ENCODE results near the gene EDN1.

EDN1 gene

DNA sequence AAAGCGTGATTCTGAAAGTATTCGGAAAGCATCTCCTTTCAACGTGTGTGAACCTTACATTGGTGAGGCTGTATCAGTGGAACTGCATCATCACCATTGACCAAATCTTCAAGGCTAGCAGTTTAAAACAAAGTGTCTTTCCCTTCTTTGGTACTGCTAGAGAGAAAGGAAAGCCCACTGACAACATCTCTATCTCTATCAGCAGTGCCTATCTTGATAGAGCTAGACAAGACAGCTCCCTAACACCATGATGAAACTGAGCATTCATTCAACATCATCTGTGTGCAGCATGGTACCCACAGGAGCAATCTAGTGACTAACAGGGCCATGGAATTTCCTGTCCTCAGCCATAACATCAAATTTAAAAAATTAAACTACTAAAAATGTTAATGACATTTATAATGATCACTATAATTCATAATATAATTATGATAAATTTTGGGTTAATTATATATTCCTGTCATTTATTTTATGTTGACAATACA, 31.5 kb upstream of the EDN1 start:
- H3K9ac ChIP-seq (ENCODE audit: low read length) = no peak overlapping the region
- no peaks in the 10 kb centered on the region for H3K4me1 ChIP-seq (ENCODE audit: control insufficient read depth, insufficient read depth, low read length)
- H3K9me3 ChIP-seq (ENCODE audit: control insufficient read depth, insufficient read depth, low read depth, low read length) = no peaks in the 10 kb centered on the region
- no peaks in the 10 kb centered on the region for H3K27me3 ChIP-seq (ENCODE audit: control insufficient read depth, insufficient read depth, low read length)
- no peak overlapping the region for H3K4me3 ChIP-seq (ENCODE audit: low read depth, low read length)
- H3K36me3 ChIP-seq (ENCODE audit: control insufficient read depth, insufficient read depth, low read length) = no peaks in the 10 kb centered on the region
- H3K27ac ChIP-seq (ENCODE audit: low read depth, low read length) = no peak overlapping the region

- Histone ChIP-seq H3K9me3 (ENCODE audit: control insufficient read depth, insufficient read depth, low read depth, low read length) (no peaks in the 10 kb centered on the region), H3K27ac (ENCODE audit: low read depth, low read length) (no peak overlapping the region), H3K4me3 (ENCODE audit: low read depth, low read length) (no peak overlapping the region), H3K4me1 (ENCODE audit: control insufficient read depth, insufficient read depth, low read length) (no peaks in the 10 kb centered on the region), H3K36me3 (ENCODE audit: control insufficient read depth, insufficient read depth, low read length) (no peaks in the 10 kb centered on the region), H3K9ac (ENCODE audit: low read length) (no peak overlapping the region), H3K27me3 (ENCODE audit: control insufficient read depth, insufficient read depth, low read length) (no peaks in the 10 kb centered on the region)
Measured at GRCh38 chr6:12260458-12261093, 29.6 kb upstream of the EDN1 start.

DNA sequence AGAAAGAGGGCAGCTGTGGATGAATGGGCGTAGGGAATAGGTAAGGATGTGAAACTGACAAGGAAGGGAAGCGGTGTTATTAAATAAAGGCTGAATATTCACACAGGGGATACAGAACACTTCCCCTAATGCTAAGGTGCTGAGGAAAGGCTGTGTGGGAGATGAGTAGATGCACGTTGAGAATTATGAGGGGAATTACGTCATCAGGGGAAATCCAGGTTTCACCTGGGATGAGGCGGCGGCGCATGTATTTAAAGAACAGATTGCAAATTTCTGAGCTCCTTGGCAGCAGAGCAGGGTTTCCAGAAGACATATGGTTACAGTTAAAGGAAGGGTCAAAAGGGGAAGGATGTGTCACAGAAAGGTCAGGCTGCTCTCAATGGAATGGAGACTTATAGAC, 28.7 kb upstream of the EDN1 start:
- H3K36me3 ChIP-seq (ENCODE audit: control insufficient read depth, insufficient read depth, low read length) = no peaks in the 10 kb centered on the region
- H3K27ac ChIP-seq (ENCODE audit: low read depth, low read length) = no peak overlapping the region
- no peak overlapping the region for H3K4me3 ChIP-seq (ENCODE audit: low read depth, low read length)
- no peak overlapping the region for H3K9ac ChIP-seq (ENCODE audit: low read length)
- H3K27me3 ChIP-seq (ENCODE audit: control insufficient read depth, insufficient read depth, low read length) = no peaks in the 10 kb centered on the region
- H3K9me3 ChIP-seq (ENCODE audit: control insufficient read depth, insufficient read depth, low read depth, low read length) = no peaks in the 10 kb centered on the region
- no peaks in the 10 kb centered on the region for H3K4me1 ChIP-seq (ENCODE audit: control insufficient read depth, insufficient read depth, low read length)

- no peak overlapping the region for H3K9ac ChIP-seq (ENCODE audit: low read length)
- no peaks in the 10 kb centered on the region for H3K27me3 ChIP-seq (ENCODE audit: control insufficient read depth, insufficient read depth, low read length)
- H3K4me1 ChIP-seq (ENCODE audit: control insufficient read depth, insufficient read depth, low read length) = no peaks in the 10 kb centered on the region
- H3K4me3 ChIP-seq (ENCODE audit: low read depth, low read length) = no peak overlapping the region
- no peaks in the 10 kb centered on the region for H3K36me3 ChIP-seq (ENCODE audit: control insufficient read depth, insufficient read depth, low read length)
- no peak overlapping the region for H3K27ac ChIP-seq (ENCODE audit: low read depth, low read length)
- H3K9me3 ChIP-seq (ENCODE audit: control insufficient read depth, insufficient read depth, low read depth, low read length) = no peaks in the 10 kb centered on the region
Measured at GRCh38 chr6:12262236-12263061, 27.7 kb upstream of the EDN1 start.

DNA sequence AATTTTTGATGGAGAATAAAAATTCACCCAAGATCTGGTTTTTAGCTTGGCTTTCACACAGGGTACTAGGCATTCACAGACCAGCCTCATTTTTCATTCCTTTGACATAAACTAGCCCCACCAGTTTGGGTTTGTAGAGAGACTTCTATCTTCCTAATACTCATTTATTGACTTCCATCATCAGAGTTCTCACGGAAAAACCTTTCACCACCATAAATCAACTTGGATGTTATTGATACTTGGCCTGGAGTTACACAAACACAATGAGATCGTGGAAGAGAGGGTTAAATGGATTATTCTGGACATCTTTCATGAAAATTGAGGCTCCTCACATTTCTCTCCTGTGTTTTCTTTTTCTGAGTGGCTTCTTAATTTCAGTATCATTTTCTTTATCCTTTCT, 26.8 kb upstream of the EDN1 start:
- no peaks in the 10 kb centered on the region for H3K27me3 ChIP-seq (ENCODE audit: control insufficient read depth, insufficient read depth, low read length)
- H3K4me1 ChIP-seq (ENCODE audit: control insufficient read depth, insufficient read depth, low read length) = no peaks in the 10 kb centered on the region
- no peaks in the 10 kb centered on the region for H3K9me3 ChIP-seq (ENCODE audit: control insufficient read depth, insufficient read depth, low read depth, low read length)
- no peaks in the 10 kb centered on the region for H3K36me3 ChIP-seq (ENCODE audit: control insufficient read depth, insufficient read depth, low read length)
- no peak overlapping the region for H3K27ac ChIP-seq (ENCODE audit: low read depth, low read length)
- no peak overlapping the region for H3K9ac ChIP-seq (ENCODE audit: low read length)
- no peak overlapping the region for H3K4me3 ChIP-seq (ENCODE audit: low read depth, low read length)

DNA sequence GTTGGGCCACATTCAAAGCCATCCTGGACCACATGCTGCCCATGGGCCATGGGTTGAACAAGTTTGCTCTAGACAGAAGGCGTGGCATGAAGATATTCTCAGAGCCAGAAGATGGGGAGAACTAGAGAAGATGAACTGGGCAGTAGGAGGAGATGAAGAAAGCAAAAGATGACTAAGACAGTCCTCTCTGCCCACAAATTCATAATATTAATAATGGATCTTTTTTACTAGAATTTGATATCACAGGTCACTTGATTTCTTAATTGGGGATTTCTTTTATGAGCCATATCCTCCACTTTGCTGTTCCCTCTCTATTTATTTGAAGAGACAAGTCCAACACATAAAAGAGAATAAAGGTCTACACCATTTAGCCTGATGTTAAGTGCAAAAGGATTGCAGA, 25.5 kb upstream of the EDN1 start:
- Histone ChIP-seq H3K4me1 (ENCODE audit: control insufficient read depth, insufficient read depth, low read length) (no peaks in the 10 kb centered on the region), H3K27me3 (ENCODE audit: control insufficient read depth, insufficient read depth, low read length) (no peaks in the 10 kb centered on the region), H3K4me3 (ENCODE audit: low read depth, low read length) (no peak overlapping the region), H3K27ac (ENCODE audit: low read depth, low read length) (no peak overlapping the region), H3K9ac (ENCODE audit: low read length) (no peak overlapping the region), H3K9me3 (ENCODE audit: control insufficient read depth, insufficient read depth, low read depth, low read length) (no peaks in the 10 kb centered on the region), H3K36me3 (ENCODE audit: control insufficient read depth, insufficient read depth, low read length) (no peaks in the 10 kb centered on the region)

DNA sequence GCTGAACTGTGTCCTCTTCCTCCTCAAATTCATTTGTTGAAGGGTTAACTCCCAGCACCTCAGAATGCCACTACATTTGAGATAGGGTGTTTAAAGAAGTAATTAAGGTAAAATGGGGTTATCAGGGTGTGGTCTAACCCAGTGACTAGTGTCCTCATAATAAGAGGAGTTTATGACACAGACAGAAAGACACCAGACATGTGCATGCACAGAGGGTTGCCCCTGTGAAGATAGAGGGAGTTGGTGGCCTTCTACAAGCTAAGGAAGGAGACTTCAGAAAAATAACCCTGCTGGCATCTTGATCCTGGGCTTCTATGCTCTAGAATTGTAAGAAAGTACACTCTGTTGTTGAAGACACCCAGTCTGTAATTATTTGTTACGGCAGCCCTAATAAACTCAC, 24.9 kb upstream of the EDN1 start:
- H3K27ac ChIP-seq (ENCODE audit: low read depth, low read length) = no peak overlapping the region
- H3K27me3 ChIP-seq (ENCODE audit: control insufficient read depth, insufficient read depth, low read length) = no peaks in the 10 kb centered on the region
- no peaks in the 10 kb centered on the region for H3K9me3 ChIP-seq (ENCODE audit: control insufficient read depth, insufficient read depth, low read depth, low read length)
- H3K4me1 ChIP-seq (ENCODE audit: control insufficient read depth, insufficient read depth, low read length) = no peaks in the 10 kb centered on the region
- no peaks in the 10 kb centered on the region for H3K36me3 ChIP-seq (ENCODE audit: control insufficient read depth, insufficient read depth, low read length)
- no peak overlapping the region for H3K4me3 ChIP-seq (ENCODE audit: low read depth, low read length)
- no peak overlapping the region for H3K9ac ChIP-seq (ENCODE audit: low read length)

GRCh38 chr6:12265791-12266190, 24.4 kb upstream of the EDN1 start:
- no peaks in the 10 kb centered on the region for H3K27me3 ChIP-seq (ENCODE audit: control insufficient read depth, insufficient read depth, low read length)
- H3K27ac ChIP-seq (ENCODE audit: low read depth, low read length) = no peak overlapping the region
- no peaks in the 10 kb centered on the region for H3K36me3 ChIP-seq (ENCODE audit: control insufficient read depth, insufficient read depth, low read length)
- H3K4me3 ChIP-seq (ENCODE audit: low read depth, low read length) = no peak overlapping the region
- no peaks in the 10 kb centered on the region for H3K9me3 ChIP-seq (ENCODE audit: control insufficient read depth, insufficient read depth, low read depth, low read length)
- H3K9ac ChIP-seq (ENCODE audit: low read length) = no peak overlapping the region
- no peaks in the 10 kb centered on the region for H3K4me1 ChIP-seq (ENCODE audit: control insufficient read depth, insufficient read depth, low read length)

DNA sequence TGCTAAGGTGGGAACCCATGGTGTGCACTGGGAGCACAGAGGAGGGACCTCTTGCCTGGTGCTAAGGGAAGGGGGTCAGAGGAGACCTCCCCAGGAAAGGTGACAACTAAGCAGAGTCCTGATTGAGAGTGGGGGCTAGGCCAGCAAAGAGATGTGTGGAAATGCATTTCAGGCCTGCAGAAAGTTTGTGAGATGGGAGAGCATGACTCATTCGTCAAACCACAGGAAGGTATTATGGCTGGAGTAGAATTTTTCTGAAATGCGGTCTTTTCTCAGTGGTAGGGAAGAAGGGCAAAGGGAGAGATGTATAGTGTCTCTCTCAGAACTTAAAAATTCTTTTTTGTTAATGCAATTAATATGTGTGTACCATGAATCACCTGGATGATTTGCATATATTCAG, 23.6 kb upstream of the EDN1 start:
- no peaks in the 10 kb centered on the region for H3K36me3 ChIP-seq (ENCODE audit: control insufficient read depth, insufficient read depth, low read length)

DNA sequence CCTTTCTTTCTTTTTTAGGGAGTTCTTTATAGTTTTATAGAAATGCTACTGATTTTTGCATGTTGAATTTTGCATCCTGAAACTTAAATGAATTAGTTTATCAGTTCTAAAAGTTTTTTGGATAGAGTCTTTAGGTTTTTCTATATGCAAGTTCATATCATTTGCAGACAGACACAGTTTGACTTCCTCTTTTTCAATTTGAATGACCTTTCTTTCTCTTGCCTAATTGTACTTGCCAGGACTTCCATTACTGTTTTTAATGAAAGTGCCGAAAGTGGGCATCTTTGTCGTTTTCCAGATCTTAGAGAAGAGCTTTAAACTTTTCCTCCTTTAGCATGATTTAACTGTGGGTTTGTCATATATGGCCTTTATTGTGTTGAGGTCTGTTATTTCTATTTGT, 21.1 kb upstream of the EDN1 start:
- no peak overlapping the region for H3K4me3 ChIP-seq (ENCODE audit: low read depth, low read length)
- no peak overlapping the region for H3K9ac ChIP-seq (ENCODE audit: low read length)
- no peaks in the 10 kb centered on the region for H3K27me3 ChIP-seq (ENCODE audit: control insufficient read depth, insufficient read depth, low read length)
- peaks cover 5% of the 10 kb centered on the region; the same call in 1 of the 2 replicates for H3K9me3 ChIP-seq (ENCODE audit: control insufficient read depth, insufficient read depth, low read depth, low read length)
- H3K36me3 ChIP-seq (ENCODE audit: control insufficient read depth, insufficient read depth, low read length) = no peaks in the 10 kb centered on the region
- H3K27ac ChIP-seq (ENCODE audit: low read depth, low read length) = no peak overlapping the region
- no peaks in the 10 kb centered on the region for H3K4me1 ChIP-seq (ENCODE audit: control insufficient read depth, insufficient read depth, low read length)

More for the DNA sequence above, 23.6 kb upstream of the EDN1 start:
- no peak overlapping the region for H3K9ac ChIP-seq (ENCODE audit: low read length)
- no peaks in the 10 kb centered on the region for H3K4me1 ChIP-seq (ENCODE audit: control insufficient read depth, insufficient read depth, low read length)
- no peaks in the 10 kb centered on the region for H3K27me3 ChIP-seq (ENCODE audit: control insufficient read depth, insufficient read depth, low read length)
- peaks cover 3% of the 10 kb centered on the region; the same call in 1 of the 2 replicates for H3K9me3 ChIP-seq (ENCODE audit: control insufficient read depth, insufficient read depth, low read depth, low read length)
- H3K27ac ChIP-seq (ENCODE audit: low read depth, low read length) = no peak overlapping the region
- no peak overlapping the region for H3K4me3 ChIP-seq (ENCODE audit: low read depth, low read length)

DNA sequence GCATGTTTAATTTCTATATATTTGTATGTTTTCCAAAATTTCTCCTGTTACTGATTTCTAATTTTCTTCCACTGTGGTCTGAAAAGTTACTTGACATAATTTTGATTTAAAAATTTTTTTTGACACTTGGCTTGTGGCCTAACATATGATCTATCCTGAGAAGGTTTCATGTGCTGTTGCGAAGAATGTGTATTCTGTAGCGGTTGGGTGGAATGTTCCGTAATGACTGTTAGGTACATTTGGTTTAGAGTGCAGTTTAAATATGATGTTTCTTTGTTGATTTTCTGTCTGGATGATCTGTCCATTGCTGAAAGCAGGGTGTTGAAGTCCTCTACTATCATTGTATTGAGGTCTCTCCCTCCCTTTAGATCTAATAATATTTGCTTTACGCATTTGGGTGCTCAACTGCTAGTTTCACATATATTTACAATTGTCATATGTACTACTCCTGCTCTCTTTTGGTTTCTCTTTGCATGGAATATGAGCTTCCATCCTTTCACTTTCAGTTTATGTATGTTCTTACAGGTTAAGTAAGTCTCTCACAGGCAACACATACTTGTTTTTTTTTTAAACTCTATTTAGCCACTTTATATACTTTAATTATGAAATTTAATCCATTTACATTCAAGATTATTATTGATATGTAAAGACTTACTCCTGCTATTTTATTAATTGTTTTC, 19.5 kb upstream of the EDN1 start:
- peaks cover 5% of the 10 kb centered on the region; the same call in 1 of the 2 replicates for H3K9me3 ChIP-seq (ENCODE audit: control insufficient read depth, insufficient read depth, low read depth, low read length)
- no peaks in the 10 kb centered on the region for H3K36me3 ChIP-seq (ENCODE audit: control insufficient read depth, insufficient read depth, low read length)

More for the DNA sequence above, 19.5 kb upstream of the EDN1 start:
- Histone ChIP-seq H3K27me3 (ENCODE audit: control insufficient read depth, insufficient read depth, low read length) (no peaks in the 10 kb centered on the region), H3K4me3 (ENCODE audit: low read depth, low read length) (no peak overlapping the region), H3K27ac (ENCODE audit: low read depth, low read length) (no peak overlapping the region), H3K4me1 (ENCODE audit: control insufficient read depth, insufficient read depth, low read length) (no peaks in the 10 kb centered on the region), H3K9ac (ENCODE audit: low read length) (no peak overlapping the region)

Data from HUES6 (cell line).